ENCODE results near the gene INSC. TPM values are rescaled to one million over a fixed set of nuclear protein-coding genes. Genes with fewer than 3 reads are reported as not detected.

The INSC gene
- total and polyA plus RNA-seq, 4 donors = 0.63 to 1.3 (median 1.0) TPM

- H3K9me3 ChIP-seq (ENCODE audit: control insufficient read depth, low read length) = no peaks in the 10 kb centered on the region
- intact Hi-C loops (cut with DNase I) = loop anchor here in 1 of 2 donors (5.0 kb wide), 1 partner anchor 41 kb away; no protein-coding TSS in a partner anchor
Observed at GRCh38 chr11:15166204-15166603, 51.5 kb downstream of the INSC start.

GRCh38 chr11:15169815-15170551, 55.3 kb downstream of the INSC start:
- intact Hi-C loops (cut with DNase I) = loop anchor here in 1 of 2 donors (5.0 kb wide), 1 partner anchor 37 kb away; no protein-coding TSS in a partner anchor
- H3K9me3 ChIP-seq (ENCODE audit: control insufficient read depth, low read length) = no peaks in the 10 kb centered on the region
- no peaks in the 10 kb centered on the region for H3K36me3 ChIP-seq (ENCODE audit: control insufficient read depth in 1 of 2, insufficient read depth in 2 of 2, low read length in 1 of 2)
- 93 to 95% methylated on average over 4 of the region's 4 CpGs for WGBS, 2 donors
- no peaks in the 10 kb centered on the region for H3K4me1 ChIP-seq (ENCODE audit: control insufficient read depth in 1 of 2, insufficient read depth in 2 of 2, low read length in 2 of 2)
- H3K4me3 ChIP-seq (ENCODE audit: low read length in 2 of 2) = no peak overlapping the region
- H3K27me3 ChIP-seq (ENCODE audit: control insufficient read depth in 1 of 2, insufficient read depth in 2 of 2, low read length in 1 of 2) = no peaks in the 10 kb centered on the region
- DNase-seq (no peak), ATAC-seq (ENCODE audit: low FRiP score) (no peak)
- H3K27ac ChIP-seq (ENCODE audit: low read depth in 1 of 2, low read length in 2 of 2) = no peak overlapping the region

More at GRCh38 chr11:15166204-15166603, 51.5 kb downstream of the INSC start:
- Histone ChIP-seq H3K36me3 (ENCODE audit: control insufficient read depth in 1 of 2, insufficient read depth in 2 of 2, low read length in 1 of 2) (no peaks in the 10 kb centered on the region), H3K27me3 (ENCODE audit: control insufficient read depth in 1 of 2, insufficient read depth in 2 of 2, low read length in 1 of 2) (no peaks in the 10 kb centered on the region), H3K27ac (ENCODE audit: low read depth in 1 of 2, low read length in 2 of 2) (no peak overlapping the region), H3K4me3 (ENCODE audit: low read length in 2 of 2) (no peak overlapping the region), H3K4me1 (ENCODE audit: control insufficient read depth in 1 of 2, insufficient read depth in 2 of 2, low read length in 2 of 2) (no peaks in the 10 kb centered on the region)
- DNase-seq (no peak), ATAC-seq (ENCODE audit: low FRiP score) (no peak)

- DNase-seq (no peak), ATAC-seq (ENCODE audit: low FRiP score) (no peak)
- H3K36me3 ChIP-seq (ENCODE audit: control insufficient read depth in 1 of 2, insufficient read depth in 2 of 2, low read length in 1 of 2) = no peaks in the 10 kb centered on the region
- H3K9me3 ChIP-seq (ENCODE audit: control insufficient read depth, low read length) = no peaks in the 10 kb centered on the region
- H3K27ac ChIP-seq (ENCODE audit: low read depth in 1 of 2, low read length in 2 of 2) = no peak overlapping the region
- 89 to 96% methylated on average over 3 of the region's 3 CpGs for WGBS, 2 donors
- H3K27me3 ChIP-seq (ENCODE audit: control insufficient read depth in 1 of 2, insufficient read depth in 2 of 2, low read length in 1 of 2) = no peaks in the 10 kb centered on the region
- no peak overlapping the region for H3K4me3 ChIP-seq (ENCODE audit: low read length in 2 of 2)
- intact Hi-C loops (cut with DNase I) = no loop called here
- H3K4me1 ChIP-seq (ENCODE audit: control insufficient read depth in 1 of 2, insufficient read depth in 2 of 2, low read length in 2 of 2) = no peaks in the 10 kb centered on the region
Observed at GRCh38 chr11:15170698-15171097, 56.0 kb downstream of the INSC start.

GRCh38 chr11:15171956-15172355, 57.2 kb downstream of the INSC start:
- ATAC-seq (ENCODE audit: low FRiP score) = no peak

GRCh38 chr11:15175831-15176230, 61.1 kb downstream of the INSC start:
- Histone ChIP-seq H3K4me3 (ENCODE audit: low read length in 2 of 2) (no peak overlapping the region), H3K27me3 (ENCODE audit: control insufficient read depth in 1 of 2, insufficient read depth in 2 of 2, low read length in 1 of 2) (no peaks in the 10 kb centered on the region), H3K4me1 (ENCODE audit: control insufficient read depth in 1 of 2, insufficient read depth in 2 of 2, low read length in 2 of 2) (peaks cover 0 to 3% of the 10 kb centered on the region in 2 donors), H3K9me3 (ENCODE audit: control insufficient read depth, low read length) (no peaks in the 10 kb centered on the region), H3K36me3 (ENCODE audit: control insufficient read depth in 1 of 2, insufficient read depth in 2 of 2, low read length in 1 of 2) (no peaks in the 10 kb centered on the region), H3K27ac (ENCODE audit: low read depth in 1 of 2, low read length in 2 of 2) (no peak overlapping the region)
- intact Hi-C loops (cut with DNase I) = no loop called here
- 92 to 95% methylated on average over 11 of the region's 11 CpGs for WGBS, 2 donors
- ATAC-seq (ENCODE audit: low FRiP score) (peak; percentile 52), DNase-seq (no peak)

More at GRCh38 chr11:15171956-15172355, 57.2 kb downstream of the INSC start:
- intact Hi-C loops (cut with DNase I) = no loop called here
- Histone ChIP-seq H3K9me3 (ENCODE audit: control insufficient read depth, low read length) (no peaks in the 10 kb centered on the region), H3K4me3 (ENCODE audit: low read length in 2 of 2) (no peak overlapping the region), H3K36me3 (ENCODE audit: control insufficient read depth in 1 of 2, insufficient read depth in 2 of 2, low read length in 1 of 2) (no peaks in the 10 kb centered on the region), H3K27me3 (ENCODE audit: control insufficient read depth in 1 of 2, insufficient read depth in 2 of 2, low read length in 1 of 2) (no peaks in the 10 kb centered on the region), H3K27ac (ENCODE audit: low read depth in 1 of 2, low read length in 2 of 2) (no peak overlapping the region), H3K4me1 (ENCODE audit: control insufficient read depth in 1 of 2, insufficient read depth in 2 of 2, low read length in 2 of 2) (no peaks in the 10 kb centered on the region)
- WGBS, 2 donors = 87 to 91% methylated on average over 3 of the region's 3 CpGs
- DNase-seq = no peak

- no peaks in the 10 kb centered on the region for H3K27me3 ChIP-seq (ENCODE audit: control insufficient read depth in 1 of 2, insufficient read depth in 2 of 2, low read length in 1 of 2)
- H3K36me3 ChIP-seq (ENCODE audit: control insufficient read depth in 1 of 2, insufficient read depth in 2 of 2, low read length in 1 of 2) = no peaks in the 10 kb centered on the region
- ATAC-seq (ENCODE audit: low FRiP score) = no peak
- intact Hi-C loops (cut with DNase I) = no loop called here
- DNase-seq = no peak
- H3K4me3 ChIP-seq (ENCODE audit: low read length in 2 of 2) = no peak overlapping the region
- no peak overlapping the region for H3K27ac ChIP-seq (ENCODE audit: low read depth in 1 of 2, low read length in 2 of 2)
- WGBS, 2 donors = 73 to 77% methylated on average over 5 of the region's 5 CpGs
- H3K4me1 ChIP-seq (ENCODE audit: control insufficient read depth in 1 of 2, insufficient read depth in 2 of 2, low read length in 2 of 2) = peaks cover 0 to 5% of the 10 kb centered on the region in 2 donors
- H3K9me3 ChIP-seq (ENCODE audit: control insufficient read depth, low read length) = no peaks in the 10 kb centered on the region
Observed at GRCh38 chr11:15176646-15177163, 62.0 kb downstream of the INSC start.

DNA sequence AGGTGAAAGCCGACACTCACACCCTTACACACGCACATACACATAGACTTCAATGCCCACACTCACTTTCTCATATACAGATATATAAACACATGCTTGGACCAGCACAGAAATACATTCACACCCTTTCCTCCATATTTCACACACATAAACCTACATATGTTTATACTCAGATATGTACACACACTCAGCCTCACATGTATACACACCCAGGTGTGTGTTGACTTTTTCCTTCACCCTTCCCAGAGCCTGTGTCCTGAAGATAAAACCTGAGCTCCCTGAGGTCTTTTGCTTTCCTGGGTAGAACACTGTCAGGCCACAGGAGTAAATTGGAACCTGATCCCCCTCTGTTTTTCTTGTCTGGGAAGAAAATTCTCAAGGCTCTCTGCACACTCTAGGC, 62.8 kb downstream of the INSC start:
- ATAC-seq (ENCODE audit: low FRiP score) = no peak
- H3K27me3 ChIP-seq (ENCODE audit: control insufficient read depth in 1 of 2, insufficient read depth in 2 of 2, low read length in 1 of 2) = no peaks in the 10 kb centered on the region
- H3K36me3 ChIP-seq (ENCODE audit: control insufficient read depth in 1 of 2, insufficient read depth in 2 of 2, low read length in 1 of 2) = no peaks in the 10 kb centered on the region
- WGBS, 2 donors = 95 to 96% methylated on average over 2 of the region's 2 CpGs
- H3K9me3 ChIP-seq (ENCODE audit: control insufficient read depth, low read length) = no peaks in the 10 kb centered on the region
- intact Hi-C loops (cut with DNase I) = no loop called here
- no peak for DNase-seq
- H3K4me3 ChIP-seq (ENCODE audit: low read length in 2 of 2) = no peak overlapping the region
- H3K4me1 ChIP-seq (ENCODE audit: control insufficient read depth in 1 of 2, insufficient read depth in 2 of 2, low read length in 2 of 2) = peaks cover 0 to 5% of the 10 kb centered on the region in 2 donors
- no peak overlapping the region for H3K27ac ChIP-seq (ENCODE audit: low read depth in 1 of 2, low read length in 2 of 2)

DNA sequence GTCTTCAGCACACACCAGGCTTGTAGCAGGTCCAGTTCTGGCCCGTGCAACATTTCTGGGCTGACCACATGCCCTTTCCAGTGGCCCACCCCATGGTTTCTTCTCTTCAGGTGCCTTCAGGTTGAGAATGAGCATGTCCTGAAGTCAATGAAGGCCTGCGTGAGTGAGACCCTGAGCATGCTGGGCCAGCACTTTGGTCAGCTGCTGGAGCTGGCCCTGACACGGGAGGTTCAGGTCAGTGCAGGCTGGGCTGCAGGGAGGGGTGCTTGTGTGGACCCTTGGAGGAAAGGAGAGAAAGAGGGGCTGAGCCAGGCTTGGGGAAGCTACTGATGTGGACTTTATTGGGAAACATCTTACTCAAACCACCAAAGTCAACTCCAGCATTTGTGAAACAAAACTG, 63.5 kb downstream of the INSC start:
- no peak for ATAC-seq (ENCODE audit: low FRiP score)
- no peak for DNase-seq
- H3K27me3 ChIP-seq (ENCODE audit: control insufficient read depth in 1 of 2, insufficient read depth in 2 of 2, low read length in 1 of 2) = no peaks in the 10 kb centered on the region

GRCh38 chr11:15179167-15179566, 64.4 kb downstream of the INSC start:
- ATAC-seq (ENCODE audit: low FRiP score) (no peak), DNase-seq (no peak)
- intact Hi-C loops (cut with DNase I) = no loop called here
- peak overlapping the region in 1 of 2 donors; percentile 49 for H3K27ac ChIP-seq (ENCODE audit: low read depth in 1 of 2, low read length in 2 of 2)
- H3K9me3 ChIP-seq (ENCODE audit: control insufficient read depth, low read length) = no peaks in the 10 kb centered on the region
- peaks cover 0 to 5% of the 10 kb centered on the region in 2 donors for H3K4me1 ChIP-seq (ENCODE audit: control insufficient read depth in 1 of 2, insufficient read depth in 2 of 2, low read length in 2 of 2)
- H3K36me3 ChIP-seq (ENCODE audit: control insufficient read depth in 1 of 2, insufficient read depth in 2 of 2, low read length in 1 of 2) = no peaks in the 10 kb centered on the region
- 7 to 8% methylated on average over 2 of the region's 2 CpGs for WGBS, 2 donors
- H3K27me3 ChIP-seq (ENCODE audit: control insufficient read depth in 1 of 2, insufficient read depth in 2 of 2, low read length in 1 of 2) = no peaks in the 10 kb centered on the region
- H3K4me3 ChIP-seq (ENCODE audit: low read length in 2 of 2) = no peak overlapping the region

More for the DNA sequence above, 63.5 kb downstream of the INSC start:
- H3K27ac ChIP-seq (ENCODE audit: low read depth in 1 of 2, low read length in 2 of 2) = no peak overlapping the region
- WGBS, 2 donors = 85 to 86% methylated on average over 3 of the region's 3 CpGs
- H3K4me1 ChIP-seq (ENCODE audit: control insufficient read depth in 1 of 2, insufficient read depth in 2 of 2, low read length in 2 of 2) = peaks cover 0 to 5% of the 10 kb centered on the region in 2 donors
- no peaks in the 10 kb centered on the region for H3K9me3 ChIP-seq (ENCODE audit: control insufficient read depth, low read length)
- no peak overlapping the region for H3K4me3 ChIP-seq (ENCODE audit: low read length in 2 of 2)
- intact Hi-C loops (cut with DNase I) = no loop called here
- no peaks in the 10 kb centered on the region for H3K36me3 ChIP-seq (ENCODE audit: control insufficient read depth in 1 of 2, insufficient read depth in 2 of 2, low read length in 1 of 2)
